ENCODE measurements around the gene PCP4L1.

PCP4L1 gene

GRCh38 chr1:161285521-161285920 is 27.0 kb downstream of the PCP4L1 start:
- TF ChIP-seq PAX5 (IDR thresholded peaks at IDR 0.05; ENCODE audit: insufficient read depth, low read length, severe bottlenecking) (no peak), SPI1 (IDR thresholded peaks at IDR 0.05; ENCODE audit: low read depth, low read length) (no peak), POLR2A (IDR thresholded peaks at IDR 0.05; ENCODE audit: low read depth, low read length) (no peak), POLR2AphosphoS5 (IDR thresholded peaks at IDR 0.05; ENCODE audit: low read depth, low read length) (no peak), TAF1 (IDR thresholded peaks at IDR 0.05; ENCODE audit: low read depth, low read length) (no peak), POU2F2 (IDR thresholded peaks at IDR 0.05; ENCODE audit: low read depth, low read length) (no peak)
- no peak for DNase-seq (ENCODE audit: insufficient read length, low spot score)
- FAIRE-seq, result no peak

- FAIRE-seq (no peak), DNase-seq (ENCODE audit: insufficient read length, low spot score) (no peak)
- no peak for TF ChIP-seq POU2F2 (IDR thresholded peaks at IDR 0.05; ENCODE audit: low read depth, low read length)
- peak; percentile 33; the same call in 1 of the 2 replicates for TF ChIP-seq SPI1 (IDR thresholded peaks at IDR 0.05; ENCODE audit: low read depth, low read length)
Measured at GRCh38 chr1:161287482-161288054, 29.0 kb downstream of the PCP4L1 start.

- DNase-seq (ENCODE audit: insufficient read length, low spot score) (no peak), FAIRE-seq (no peak)
- TF ChIP-seq TAF1 (IDR thresholded peaks at IDR 0.05; ENCODE audit: low read depth, low read length), result no peak
- no peak for TF ChIP-seq POU2F2 (IDR thresholded peaks at IDR 0.05; ENCODE audit: low read depth, low read length)
- TF ChIP-seq POLR2AphosphoS5 (IDR thresholded peaks at IDR 0.05; ENCODE audit: low read depth, low read length), result no peak
- TF ChIP-seq SPI1 (IDR thresholded peaks at IDR 0.05; ENCODE audit: low read depth, low read length), result no peak
Measured at GRCh38 chr1:161290779-161291178, 32.2 kb downstream of the PCP4L1 start.

DNA sequence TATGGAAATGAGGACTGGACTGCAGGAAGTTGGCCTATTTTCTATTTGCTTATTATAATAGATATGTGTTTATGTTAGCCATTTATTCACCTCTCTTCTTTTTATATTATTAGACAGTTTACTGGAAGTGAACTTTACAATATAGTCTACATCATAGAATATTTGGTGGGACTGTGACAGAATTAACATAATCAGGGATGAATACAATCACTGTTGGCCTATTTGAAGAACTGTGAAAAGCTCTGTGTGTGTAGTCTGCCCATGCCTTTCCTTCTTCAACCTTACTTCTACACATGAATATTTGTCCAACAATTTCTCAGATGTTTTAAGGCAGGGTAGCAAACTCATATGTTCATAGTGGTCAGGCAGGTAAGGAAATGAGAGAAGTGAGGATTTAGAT is 38.9 kb downstream of the PCP4L1 start:
- FAIRE-seq (peak; percentile 47), DNase-seq (ENCODE audit: insufficient read length, low spot score) (no peak)
- TF ChIP-seq POLR2A (IDR thresholded peaks at IDR 0.05; ENCODE audit: low read depth, low read length) (no peak), POU2F2 (IDR thresholded peaks at IDR 0.05; ENCODE audit: low read depth, low read length) (no peak), TAF1 (IDR thresholded peaks at IDR 0.05; ENCODE audit: low read depth, low read length) (no peak), SPI1 (IDR thresholded peaks at IDR 0.05; ENCODE audit: low read depth, low read length) (no peak), POLR2AphosphoS5 (IDR thresholded peaks at IDR 0.05; ENCODE audit: low read depth, low read length) (no peak), PAX5 (IDR thresholded peaks at IDR 0.05; ENCODE audit: insufficient read depth, low read length, severe bottlenecking) (no peak)

GRCh38 chr1:161298116-161298515 is 39.6 kb downstream of the PCP4L1 start:
- FAIRE-seq, result no peak
- TF ChIP-seq TAF1 (IDR thresholded peaks at IDR 0.05; ENCODE audit: low read depth, low read length) (no peak), POLR2A (IDR thresholded peaks at IDR 0.05; ENCODE audit: low read depth, low read length) (no peak), POLR2AphosphoS5 (IDR thresholded peaks at IDR 0.05; ENCODE audit: low read depth, low read length) (no peak), PAX5 (IDR thresholded peaks at IDR 0.05; ENCODE audit: insufficient read depth, low read length, severe bottlenecking) (no peak), POU2F2 (IDR thresholded peaks at IDR 0.05; ENCODE audit: low read depth, low read length) (no peak), SPI1 (IDR thresholded peaks at IDR 0.05; ENCODE audit: low read depth, low read length) (peak; percentile 96)
- DNase-seq (ENCODE audit: insufficient read length, low spot score), result no peak

DNA sequence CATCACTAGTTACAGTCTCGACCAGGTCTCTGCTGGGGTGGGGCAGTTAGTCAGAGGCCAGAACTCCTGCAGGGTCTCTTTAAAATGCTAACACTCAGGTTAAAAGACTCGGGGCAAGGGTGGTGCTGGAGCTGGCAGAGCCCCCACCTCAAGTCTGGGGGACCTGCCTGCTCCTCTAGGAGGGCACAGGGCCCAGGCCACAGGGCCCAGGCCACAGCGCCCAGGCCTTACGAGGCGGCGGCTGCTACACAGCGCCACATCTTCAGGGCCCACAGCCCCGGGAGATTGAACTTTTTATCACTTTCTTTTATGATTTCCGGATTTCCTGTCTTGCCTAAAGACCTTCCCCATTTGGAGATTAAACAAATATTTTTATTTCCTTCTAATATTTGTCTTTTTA is 40.8 kb downstream of the PCP4L1 start:
- FAIRE-seq (no peak), DNase-seq (ENCODE audit: insufficient read length, low spot score) (no peak)
- no peak for TF ChIP-seq POLR2AphosphoS5 (IDR thresholded peaks at IDR 0.05; ENCODE audit: low read depth, low read length)
- TF ChIP-seq TAF1 (IDR thresholded peaks at IDR 0.05; ENCODE audit: low read depth, low read length), result no peak
- TF ChIP-seq PAX5 (IDR thresholded peaks at IDR 0.05; ENCODE audit: insufficient read depth, low read length, severe bottlenecking), result no peak
- no peak for TF ChIP-seq POLR2A (IDR thresholded peaks at IDR 0.05; ENCODE audit: low read depth, low read length)
- no peak for TF ChIP-seq SPI1 (IDR thresholded peaks at IDR 0.05; ENCODE audit: low read depth, low read length)
- no peak for TF ChIP-seq POU2F2 (IDR thresholded peaks at IDR 0.05; ENCODE audit: low read depth, low read length)

DNA sequence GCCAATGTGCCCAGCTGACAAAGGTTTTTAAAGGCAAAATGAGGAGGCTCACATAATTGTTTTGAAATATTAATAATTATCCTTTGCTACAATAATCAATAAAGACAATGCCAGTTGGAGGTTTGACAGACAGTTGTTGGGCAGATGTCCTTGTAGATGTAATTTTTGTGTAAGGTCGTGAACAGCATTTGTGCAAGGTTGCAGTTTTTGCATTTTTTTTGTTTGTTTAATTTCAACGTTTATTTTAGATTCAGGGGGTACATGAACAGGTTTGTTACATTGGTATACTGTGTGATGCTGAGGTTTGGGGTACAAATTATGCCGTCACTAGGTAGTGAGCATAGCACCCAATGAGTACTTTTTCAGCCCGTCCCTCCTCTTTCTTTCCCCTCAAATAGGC is 41.9 kb downstream of the PCP4L1 start:
- no peak for DNase-seq (ENCODE audit: insufficient read length, low spot score)
- no peak for TF ChIP-seq PAX5 (IDR thresholded peaks at IDR 0.05; ENCODE audit: insufficient read depth, low read length, severe bottlenecking)
- no peak for TF ChIP-seq POU2F2 (IDR thresholded peaks at IDR 0.05; ENCODE audit: low read depth, low read length)
- no peak for TF ChIP-seq POLR2A (IDR thresholded peaks at IDR 0.05; ENCODE audit: low read depth, low read length)
- TF ChIP-seq TAF1 (IDR thresholded peaks at IDR 0.05; ENCODE audit: low read depth, low read length), result no peak
- no peak for TF ChIP-seq SPI1 (IDR thresholded peaks at IDR 0.05; ENCODE audit: low read depth, low read length)
- no peak for TF ChIP-seq POLR2AphosphoS5 (IDR thresholded peaks at IDR 0.05; ENCODE audit: low read depth, low read length)
- no peak for FAIRE-seq

DNA sequence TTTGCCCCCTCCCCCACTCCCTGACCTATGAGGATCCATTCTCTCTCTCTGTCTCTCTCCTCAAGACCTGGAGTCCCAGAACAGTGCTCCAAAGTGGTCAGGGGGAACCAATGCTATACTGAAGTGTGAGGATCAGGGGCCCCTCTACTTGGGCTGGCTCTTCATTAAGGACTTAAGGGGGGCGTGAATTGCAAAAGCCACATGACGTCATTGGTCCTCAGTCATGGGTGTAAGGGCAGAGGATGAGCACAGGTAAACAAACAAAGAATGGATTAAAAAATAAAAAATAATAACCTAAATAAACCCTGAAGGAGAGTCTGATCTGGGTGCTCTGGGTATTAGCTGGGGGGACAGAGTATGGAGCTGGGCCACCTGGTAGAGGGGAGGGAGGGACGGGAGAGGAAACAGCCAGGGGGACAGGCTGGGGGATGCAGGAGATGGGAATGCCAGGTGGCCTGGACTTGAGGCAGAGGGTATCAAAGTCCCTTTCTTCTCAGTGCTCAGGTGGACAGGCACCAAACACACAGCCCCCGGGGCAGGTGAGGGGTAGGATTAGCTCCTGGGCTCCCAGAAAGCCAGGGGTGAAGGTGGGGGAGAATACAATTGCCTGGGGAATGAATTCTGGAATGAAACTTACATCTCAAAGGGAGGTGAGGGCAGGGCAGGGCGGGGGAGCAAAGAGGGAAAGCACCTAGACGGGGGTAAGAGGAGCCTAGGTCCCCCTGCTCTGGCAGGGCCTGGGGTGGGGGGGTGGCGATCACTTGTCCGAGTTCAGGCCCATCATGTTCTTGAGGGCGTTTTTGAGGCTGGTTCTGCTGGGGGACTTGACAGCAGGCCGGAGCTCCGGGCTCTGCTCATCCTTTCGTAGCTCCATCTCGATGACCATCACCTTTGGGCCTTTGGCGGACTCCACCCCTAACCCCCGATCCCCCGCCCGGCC is 46.7 kb downstream of the PCP4L1 start:
- FAIRE-seq, result peak; percentile 43
- TF ChIP-seq PAX5 (IDR thresholded peaks at IDR 0.05; ENCODE audit: insufficient read depth, low read length, severe bottlenecking) (no peak), POLR2AphosphoS5 (IDR thresholded peaks at IDR 0.05; ENCODE audit: low read depth, low read length) (no peak), SPI1 (IDR thresholded peaks at IDR 0.05; ENCODE audit: low read depth, low read length) (no peak), POLR2A (IDR thresholded peaks at IDR 0.05; ENCODE audit: low read depth, low read length) (no peak), POU2F2 (IDR thresholded peaks at IDR 0.05; ENCODE audit: low read depth, low read length) (no peak), TAF1 (IDR thresholded peaks at IDR 0.05; ENCODE audit: low read depth, low read length) (no peak)
- no peak for DNase-seq (ENCODE audit: insufficient read length, low spot score)

- FAIRE-seq, result peak; percentile 99
- DNase-seq (ENCODE audit: insufficient read length, low spot score), result peak; percentile 73
- TF ChIP-seq POLR2A (IDR thresholded peaks at IDR 0.05; ENCODE audit: low read depth, low read length), result no peak
- no peak for TF ChIP-seq TAF1 (IDR thresholded peaks at IDR 0.05; ENCODE audit: low read depth, low read length)
- TF ChIP-seq PAX5 (IDR thresholded peaks at IDR 0.05; ENCODE audit: insufficient read depth, low read length, severe bottlenecking), result no peak
- TF ChIP-seq POU2F2 (IDR thresholded peaks at IDR 0.05; ENCODE audit: low read depth, low read length), result no peak
- no peak for TF ChIP-seq POLR2AphosphoS5 (IDR thresholded peaks at IDR 0.05; ENCODE audit: low read depth, low read length)
- TF ChIP-seq SPI1 (IDR thresholded peaks at IDR 0.05; ENCODE audit: low read depth, low read length), result no peak
Measured at GRCh38 chr1:161305867-161306519, 47.4 kb downstream of the PCP4L1 start.

Data from GM12891 (cell line).